Panc1 (cell line): ENCODE measurements around the gene UBR2.

Experiments
- POLR2AphosphoS5 ChIP-seq: IDR thresholded peaks from 2 replicates; pipeline ENCODE4 v1.6.1; 2012; ENCODE audit warnings: mild to moderate bottlenecking, low read depth, low read length, moderate library complexity
- REST ChIP-seq, 2 experiments: IDR thresholded peaks; 2 replicates each; pipeline ENCODE4 v1.6.1; 2011 to 2012; ENCODE audit warnings: low read depth in 2 of 2, control low read depth in 1 of 2, low read length in 1 of 2, mild to moderate bottlenecking in 1 of 2, moderate library complexity in 1 of 2; ENCODE audit not compliant: insufficient read depth in 1 of 2
- SIN3A ChIP-seq: IDR thresholded peaks from 2 replicates; pipeline ENCODE4 v1.6.1; 2012; ENCODE audit warnings: low read depth, mild to moderate bottlenecking, low read length, moderate library complexity, borderline replicate concordance; ENCODE audit not compliant: insufficient read depth
- TCF7L2 ChIP-seq: IDR thresholded peaks from 2 replicates; pipeline ENCODE4 v1.6.1; 2011; ENCODE audit warnings: mild to moderate bottlenecking, low read depth, low read length, inconsistent platforms
- TF ChIP-seq, protein P1 (sequence below): fragments of 450-650 bp; IDR thresholded peaks from 2 replicates; pipeline ENCODE4 v1.5.1; 2017; ENCODE audit warnings: mild to moderate bottlenecking

DNA sequence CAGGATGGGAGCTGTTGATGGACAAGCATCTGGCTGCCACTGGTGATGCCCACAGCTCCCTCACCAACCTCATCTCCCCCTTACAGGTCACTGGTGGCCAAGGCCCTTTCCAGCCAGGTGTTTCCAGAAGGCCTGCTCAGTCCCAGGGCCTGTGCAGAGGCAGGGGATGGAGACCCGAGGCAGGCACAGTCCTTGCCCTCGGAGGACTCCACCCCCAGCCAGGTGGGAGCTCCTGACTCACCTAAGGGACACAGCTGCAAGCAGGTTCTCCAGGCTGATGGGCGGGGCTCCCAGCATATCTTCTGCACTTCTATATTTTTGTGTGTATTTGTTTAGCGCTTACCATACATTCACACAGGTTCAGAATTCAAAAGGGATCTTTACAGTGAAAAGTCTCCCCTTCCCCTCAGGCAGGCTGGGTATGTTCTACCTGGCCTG lies 141.1 kb downstream of the UBR2 start:
- TF ChIP-seq, protein P1, sequence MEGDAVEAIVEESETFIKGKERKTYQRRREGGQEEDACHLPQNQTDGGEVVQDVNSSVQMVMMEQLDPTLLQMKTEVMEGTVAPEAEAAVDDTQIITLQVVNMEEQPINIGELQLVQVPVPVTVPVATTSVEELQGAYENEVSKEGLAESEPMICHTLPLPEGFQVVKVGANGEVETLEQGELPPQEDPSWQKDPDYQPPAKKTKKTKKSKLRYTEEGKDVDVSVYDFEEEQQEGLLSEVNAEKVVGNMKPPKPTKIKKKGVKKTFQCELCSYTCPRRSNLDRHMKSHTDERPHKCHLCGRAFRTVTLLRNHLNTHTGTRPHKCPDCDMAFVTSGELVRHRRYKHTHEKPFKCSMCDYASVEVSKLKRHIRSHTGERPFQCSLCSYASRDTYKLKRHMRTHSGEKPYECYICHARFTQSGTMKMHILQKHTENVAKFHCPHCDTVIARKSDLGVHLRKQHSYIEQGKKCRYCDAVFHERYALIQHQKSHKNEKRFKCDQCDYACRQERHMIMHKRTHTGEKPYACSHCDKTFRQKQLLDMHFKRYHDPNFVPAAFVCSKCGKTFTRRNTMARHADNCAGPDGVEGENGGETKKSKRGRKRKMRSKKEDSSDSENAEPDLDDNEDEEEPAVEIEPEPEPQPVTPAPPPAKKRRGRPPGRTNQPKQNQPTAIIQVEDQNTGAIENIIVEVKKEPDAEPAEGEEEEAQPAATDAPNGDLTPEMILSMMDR = no peak
- TF ChIP-seq POLR2AphosphoS5 = no peak
- no peak for TF ChIP-seq REST (IDR thresholded peaks at IDR 0.05; ENCODE audit: insufficient read depth in 1 of 2, low read depth in 2 of 2, low read length in 1 of 2)
- no peak for TF ChIP-seq SIN3A
- TF ChIP-seq TCF7L2 = no peak
